Activated CD4-positive, alpha-beta T cell treated with anti-CD3 and anti-CD28 coated beads for 36 hours (primary cell): ENCODE measurements around the gene PCDHGA5. TPM values are rescaled to one million over a fixed set of nuclear protein-coding genes. Genes with fewer than 3 reads are reported as not detected.
"Not testable (repeated sequence)": the region's sequence is repeated elsewhere in the genome, so short reads cannot be mapped to it uniquely, and the experiment has no call there.

Experiments used
- ATAC-seq: fragments of 200-7000 bp; cut with Tn5 transposase; one replicate; pipeline ENCODE4 v1.10.0; 2021; ENCODE audit warnings: mild to moderate bottlenecking, moderate library complexity
- CTCF ChIA-PET: fragments of 350-600 bp; sonication (Branson Sonifier 250); formaldehyde crosslinking; loops from one replicate; lab custom pipeline; 2021; ENCODE audit warnings: antibody characterized with exemption; lab: Charles Lee
- POLR2A ChIA-PET: fragments of 350-600 bp; sonication (Branson Sonifier 250); formaldehyde crosslinking; loops from one replicate; lab custom pipeline; 2021; ENCODE audit warnings: antibody characterized with exemption, inconsistent platforms; lab: Charles Lee
- DNase-seq: peaks from one replicate; pipeline ENCODE4 v3.0.0-alpha.2; 2020
- H3K27ac Mint-ChIP-seq: one replicate; pipeline ENCODE4 v1.8.0; 2021; ENCODE audit warnings: mixed read lengths
- H3K27me3 Mint-ChIP-seq: one replicate; pipeline ENCODE4 v1.8.0; 2021; ENCODE audit warnings: mixed read lengths
- H3K36me3 Mint-ChIP-seq: one replicate; pipeline ENCODE4 v1.8.0; 2021; ENCODE audit warnings: low read depth, mixed read lengths
- H3K4me1 Mint-ChIP-seq: one replicate; pipeline ENCODE4 v1.8.0; 2021; ENCODE audit warnings: mixed read lengths
- H3K4me3 Mint-ChIP-seq: one replicate; pipeline ENCODE4 v1.8.0; 2021; ENCODE audit warnings: mild to moderate bottlenecking, moderate library complexity, mixed read lengths
- H3K9me3 Mint-ChIP-seq: one replicate; pipeline ENCODE4 v1.8.0; 2021; ENCODE audit warnings: low read depth, mixed read lengths
- intact Hi-C, 2 experiments: fragments of 100-400 bp; cut with DNase I in 1 of 2; cut with micrococcal nuclease in 1 of 2; formaldehyde crosslinking; loops; one replicate each; pipeline versions ENCODE4 v1.14.2 to v1.15.1; 2022 to 2024; cut with DNase I, micrococcal nuclease
- total RNA-seq, 2 experiments: library from RNA; stranded (reverse); gene quantifications; one replicate each; pipeline ENCODE4 v1.2.3, GENCODE V29; 2021

Gene PCDHGA5
- total RNA-seq, 2 experiments from 2014 or later = 0.07 to 0.09 TPM

DNA sequence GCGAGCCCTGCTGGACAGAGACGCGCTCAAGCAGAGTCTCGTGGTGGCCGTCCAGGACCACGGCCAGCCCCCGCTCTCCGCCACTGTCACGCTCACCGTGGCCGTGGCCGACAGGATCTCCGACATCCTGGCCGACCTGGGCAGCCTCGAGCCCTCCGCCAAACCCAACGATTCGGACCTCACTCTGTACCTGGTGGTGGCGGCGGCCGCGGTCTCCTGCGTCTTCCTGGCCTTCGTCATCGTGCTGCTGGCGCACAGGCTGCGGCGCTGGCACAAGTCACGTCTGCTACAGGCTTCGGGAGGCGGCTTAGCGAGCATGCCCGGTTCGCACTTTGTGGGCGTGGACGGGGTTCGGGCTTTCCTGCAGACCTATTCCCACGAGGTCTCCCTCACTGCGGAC, 31.4 kb upstream of the PCDHGA5 start:
- peaks cover 28% of the 10 kb centered on the region for H3K9me3 Mint-ChIP-seq
- CTCF ChIA-PET = interaction anchor here (0.8 kb wide), 1 partner anchor 11 kb away, joined by 3 read pairs; the partner anchor contains the start of gene PCDHGA3
- H3K4me3 Mint-ChIP-seq, DNase-seq, H3K27ac Mint-ChIP-seq, intact Hi-C loops, H3K4me1 Mint-ChIP-seq, POLR2A ChIA-PET, ATAC-seq: not testable (repeated sequence)
- H3K36me3 Mint-ChIP-seq = peaks cover 17% of the 10 kb centered on the region
- peaks cover 57% of the 10 kb centered on the region for H3K27me3 Mint-ChIP-seq

DNA sequence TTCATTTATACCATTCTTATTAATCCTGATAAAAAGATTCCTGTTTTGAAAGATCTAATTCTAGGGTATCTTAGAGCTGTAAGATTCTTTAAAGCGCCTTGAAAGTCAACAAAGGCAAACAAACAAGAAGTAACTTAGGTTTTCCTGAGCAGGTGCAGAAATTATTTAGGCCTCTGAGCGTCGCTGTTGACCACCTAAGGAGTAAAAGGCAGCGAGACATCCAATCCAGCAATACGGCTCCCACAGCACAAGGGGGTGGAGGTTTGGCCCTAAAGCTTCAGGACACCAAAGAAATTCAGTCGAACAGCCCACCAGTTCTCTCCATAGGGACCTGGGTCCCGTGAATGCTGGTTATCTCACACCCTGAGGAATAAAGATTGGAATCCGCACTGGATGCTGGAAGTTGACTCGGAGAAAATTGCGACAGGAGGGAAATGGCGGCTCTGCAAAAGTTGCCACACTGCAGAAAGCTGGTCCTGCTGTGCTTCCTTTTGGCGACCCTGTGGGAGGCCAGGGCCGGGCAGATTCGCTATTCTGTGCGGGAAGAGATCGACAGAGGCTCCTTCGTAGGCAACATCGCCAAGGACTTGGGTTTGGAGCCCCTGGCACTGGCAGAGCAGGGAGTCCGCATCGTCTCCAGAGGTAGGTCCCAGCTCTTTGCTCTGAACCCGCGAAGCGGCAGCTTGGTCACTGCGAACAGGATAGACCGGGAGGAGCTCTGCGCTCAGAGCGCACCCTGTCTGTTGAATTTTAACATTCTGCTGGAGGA, 25.2 kb upstream of the PCDHGA5 start, which contains the start of gene PCDHGA2:
Gene PCDHGA2 (plus strand): TSS at position 223 of the 769 bp plus-strand sequence.
- ATAC-seq = no peak
- Mint-ChIP-seq H3K36me3 (peaks cover 22% of the 10 kb centered on the region), H3K27ac (no peak within 1 kb of the TSS), H3K9me3 (peaks cover 46% of the 10 kb centered on the region), H3K4me3 (peak within 1 kb of the TSS; percentile 15), H3K27me3 (peaks cover 65% of the 10 kb centered on the region), H3K4me1 (no peaks in the 10 kb centered on the region)
- DNase-seq = peak; percentile 39
- POLR2A ChIA-PET = no interaction called here
- CTCF ChIA-PET = interaction anchor here (0.6 to 3.4 kb wide), 14 partner anchors 11 to 225 kb away, joined by 3 to 22 read pairs (median 4); partner anchors contain the start of genes PCDHGA10, PCDHGA11, PCDHGA5 and PCDHGA8
- intact Hi-C loops = no loop called here

DNA sequence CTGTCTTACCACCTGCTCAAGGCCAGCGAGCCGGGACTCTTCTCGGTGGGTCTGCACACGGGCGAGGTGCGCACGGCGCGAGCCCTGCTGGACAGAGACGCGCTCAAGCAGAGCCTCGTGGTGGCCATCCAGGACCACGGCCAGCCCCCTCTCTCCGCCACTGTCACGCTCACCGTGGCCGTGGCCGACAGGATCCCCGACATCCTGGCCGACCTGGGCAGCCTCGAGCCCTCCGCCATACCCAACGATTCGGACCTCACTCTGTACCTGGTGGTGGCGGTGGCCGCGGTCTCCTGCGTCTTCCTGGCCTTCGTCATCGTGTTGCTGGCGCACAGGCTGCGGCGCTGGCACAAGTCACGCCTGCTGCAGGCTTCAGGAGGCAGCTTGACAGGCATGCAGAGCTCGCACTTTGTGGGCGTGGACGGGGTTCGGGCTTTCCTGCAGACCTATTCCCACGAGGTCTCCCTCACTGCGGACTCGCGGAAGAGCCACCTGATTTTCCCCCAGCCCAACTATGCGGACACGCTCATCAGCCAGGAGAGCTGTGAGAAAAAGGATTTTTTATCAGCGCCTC, 23.1 kb upstream of the PCDHGA5 start:
- ATAC-seq, H3K4me3 Mint-ChIP-seq, H3K4me1 Mint-ChIP-seq, H3K27ac Mint-ChIP-seq, POLR2A ChIA-PET, DNase-seq: not testable (repeated sequence)
- intact Hi-C loops = loop anchor here in 1 of 2 experiments (10.0 kb wide), 1 partner anchor 236 kb away; the partner anchor contains the start of gene PCDHB3
- Mint-ChIP-seq H3K27me3 (peaks cover 68% of the 10 kb centered on the region), H3K36me3 (peaks cover 31% of the 10 kb centered on the region), H3K9me3 (peaks cover 52% of the 10 kb centered on the region)
- CTCF ChIA-PET = interaction anchor here (3.4 kb wide), 1 partner anchor 13 kb away, joined by 22 read pairs; no protein-coding TSS in a partner anchor

DNA sequence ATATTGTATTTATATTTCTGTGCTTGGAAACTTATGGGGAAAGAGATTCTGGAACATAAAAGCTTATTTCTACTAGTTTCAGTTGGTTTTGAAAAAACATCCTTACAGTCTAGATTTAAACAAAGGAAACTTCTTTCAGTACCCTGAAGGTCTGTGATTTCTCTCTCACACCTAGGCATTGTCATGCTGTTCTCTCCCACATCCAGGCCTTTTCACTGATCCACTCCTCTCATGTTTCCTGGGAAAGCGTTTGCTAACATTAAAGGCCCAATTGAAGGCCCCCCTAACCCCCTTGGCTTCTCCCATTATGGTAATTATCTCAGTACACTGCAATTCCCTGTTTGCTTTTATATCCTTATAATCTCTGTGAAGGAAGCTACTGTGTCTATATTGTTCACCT, 21.2 kb upstream of the PCDHGA5 start:
- CTCF ChIA-PET = interaction anchor here (0.6 to 2.4 kb wide), 4 partner anchors 22 to 642 kb away, joined by 3 to 9 read pairs (median 4); partner anchors contain the start of genes PCDHGA10, TAF7 and ZMAT2
- POLR2A ChIA-PET = no interaction called here
- no peak for ATAC-seq
- Mint-ChIP-seq H3K27ac (no peak overlapping the region), H3K4me3 (no peak overlapping the region), H3K27me3 (peaks cover 65% of the 10 kb centered on the region), H3K9me3 (peaks cover 47% of the 10 kb centered on the region), H3K4me1 (no peaks in the 10 kb centered on the region), H3K36me3 (peaks cover 33% of the 10 kb centered on the region)
- no peak for DNase-seq
- intact Hi-C loops = loop anchor here in 1 of 2 experiments (10.0 kb wide), 1 partner anchor 238 kb away; the partner anchor contains the start of gene PCDHB3

DNA sequence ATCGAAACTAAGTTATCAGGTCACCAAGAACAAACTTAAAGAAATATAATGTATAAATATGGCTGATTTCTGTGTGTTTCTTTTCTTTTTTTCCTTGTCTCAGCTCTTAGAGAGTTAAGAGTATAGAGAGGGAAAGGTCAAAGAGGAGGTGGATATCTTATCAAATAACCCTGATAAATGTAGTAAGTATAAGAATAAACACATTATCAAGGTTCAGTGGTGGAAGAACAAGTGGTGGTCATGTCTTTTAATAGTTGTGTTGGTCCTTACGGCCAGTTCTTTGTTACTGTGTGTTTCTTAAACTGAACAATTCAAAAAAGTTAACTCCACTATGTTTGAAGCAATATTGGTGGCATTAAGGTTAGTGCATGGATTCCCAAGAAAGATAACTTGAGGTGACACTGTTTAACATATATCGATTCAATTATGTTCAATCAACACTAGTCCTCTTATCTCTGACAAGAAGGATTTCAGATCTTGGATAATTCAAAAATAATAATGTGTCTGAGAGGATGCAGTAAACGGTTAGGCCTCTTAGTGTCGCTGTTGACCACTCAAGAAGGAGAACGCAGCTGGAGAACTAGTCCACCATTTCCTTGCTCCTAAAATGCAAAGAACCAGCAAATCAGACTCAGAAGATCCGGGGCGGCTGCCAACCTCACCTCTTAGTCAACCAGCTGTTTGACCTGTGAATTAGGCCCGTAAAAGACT, 20.6 kb upstream of the PCDHGA5 start, which contains the start of gene PCDHGA3:
Gene PCDHGA3 (plus strand): TSS at position 588 of the 711 bp plus-strand sequence. CDS start 205 bp downstream, outside the sequence.
- Mint-ChIP-seq H3K4me1 (no peaks in the 10 kb centered on the region), H3K9me3 (peaks cover 41% of the 10 kb centered on the region), H3K27me3 (peaks cover 62% of the 10 kb centered on the region), H3K36me3 (peaks cover 27% of the 10 kb centered on the region), H3K4me3 (peak within 1 kb of the TSS; percentile 43), H3K27ac (no peak within 1 kb of the TSS)
- ChIA-PET CTCF (interaction anchor here (0.6 to 2.4 kb wide), 12 partner anchors 9 to 195 kb away, joined by 3 to 10 read pairs (median 4); partner anchors contain the start of genes PCDHGA1, PCDHGA10, PCDHGA12 and TAF7), POLR2A (no interaction called here)
- intact Hi-C loops = loop anchor here in 1 of 2 experiments (10.0 kb wide), 1 partner anchor 239 kb away; the partner anchor contains the start of gene PCDHB3
- DNase-seq (peak; percentile 43), ATAC-seq (no peak)

DNA sequence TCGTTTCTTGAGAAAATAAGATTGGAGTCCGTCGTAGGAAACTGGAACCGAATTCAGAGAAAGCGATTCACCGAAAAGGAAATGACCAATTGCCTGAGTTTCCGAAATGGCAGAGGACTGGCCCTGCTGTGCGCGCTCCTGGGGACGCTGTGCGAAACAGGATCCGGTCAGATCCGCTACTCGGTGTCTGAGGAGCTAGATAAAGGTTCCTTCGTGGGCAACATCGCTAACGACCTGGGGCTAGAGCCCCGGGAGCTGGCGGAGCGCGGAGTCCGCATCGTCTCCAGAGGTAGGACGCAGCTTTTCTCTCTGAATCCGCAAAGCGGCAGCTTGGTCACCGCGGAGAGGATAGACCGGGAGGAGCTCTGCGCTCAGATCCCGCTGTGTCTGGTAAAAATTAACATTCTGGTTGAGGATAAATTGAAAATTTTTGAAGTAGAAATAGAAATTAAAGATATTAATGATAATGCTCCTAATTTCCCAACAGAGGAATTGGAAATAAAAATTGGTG, 20.0 kb upstream of the PCDHGA5 start:
- Mint-ChIP-seq H3K27ac (no peak overlapping the region), H3K36me3 (peaks cover 25% of the 10 kb centered on the region), H3K4me1 (no peaks in the 10 kb centered on the region), H3K4me3 (peak overlapping the region; percentile 43), H3K27me3 (peaks cover 61% of the 10 kb centered on the region), H3K9me3 (peaks cover 35% of the 10 kb centered on the region)
- POLR2A ChIA-PET = no interaction called here
- intact Hi-C loops = loop anchor here in 1 of 2 experiments (10.0 kb wide), 1 partner anchor 239 kb away; the partner anchor contains the start of gene PCDHB3
- no peak for DNase-seq
- ATAC-seq = no peak
- CTCF ChIA-PET = interaction anchor here (0.6 to 2.4 kb wide), 14 partner anchors 9 to 642 kb away, joined by 3 to 10 read pairs (median 4); partner anchors contain the start of genes PCDHGA1, PCDHGA10, PCDHGA12 and TAF7

DNA sequence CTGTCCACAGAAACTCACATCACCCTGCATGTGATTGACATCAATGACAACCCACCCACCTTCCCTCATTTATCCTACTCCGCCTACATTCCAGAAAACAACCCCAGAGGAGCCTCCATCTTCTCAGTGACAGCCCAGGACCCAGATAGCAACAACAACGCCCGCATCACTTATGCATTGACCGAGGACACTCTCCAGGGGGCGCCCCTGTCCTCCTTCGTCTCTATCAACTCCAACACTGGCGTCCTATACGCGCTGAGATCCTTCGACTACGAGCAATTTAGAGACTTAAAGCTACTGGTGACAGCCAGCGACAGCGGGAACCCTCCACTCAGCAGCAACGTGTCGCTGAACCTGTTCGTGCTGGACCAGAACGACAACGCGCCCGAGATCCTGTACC, 18.6 kb upstream of the PCDHGA5 start:
- POLR2A ChIA-PET = no interaction called here

DNA sequence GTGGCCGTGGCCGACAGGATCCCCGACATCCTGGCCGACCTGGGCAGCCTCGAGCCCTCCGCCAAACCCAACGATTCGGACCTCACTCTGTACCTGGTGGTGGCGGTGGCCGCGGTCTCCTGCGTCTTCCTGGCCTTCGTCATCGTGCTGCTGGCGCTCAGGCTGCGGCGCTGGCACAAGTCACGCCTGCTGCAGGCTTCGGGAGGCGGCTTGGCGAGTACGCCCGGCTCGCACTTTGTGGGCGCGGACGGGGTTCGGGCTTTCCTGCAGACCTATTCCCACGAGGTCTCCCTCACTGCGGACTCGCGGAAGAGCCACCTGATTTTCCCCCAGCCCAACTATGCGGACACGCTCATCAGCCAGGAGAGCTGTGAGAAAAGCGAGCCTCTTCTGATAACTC, 17.9 kb upstream of the PCDHGA5 start:
- Mint-ChIP-seq H3K27me3 (peaks cover 64% of the 10 kb centered on the region), H3K36me3 (peaks cover 23% of the 10 kb centered on the region), H3K9me3 (peaks cover 31% of the 10 kb centered on the region)
- ATAC-seq, H3K4me3 Mint-ChIP-seq, DNase-seq, H3K27ac Mint-ChIP-seq, H3K4me1 Mint-ChIP-seq, POLR2A ChIA-PET: not testable (repeated sequence)
- CTCF ChIA-PET = interaction anchor here (0.6 kb wide), 1 partner anchor 221 kb away, joined by 4 read pairs; no protein-coding TSS in a partner anchor
- intact Hi-C loops = loop anchor here in 1 of 2 experiments (10.0 kb wide), 1 partner anchor 241 kb away; the partner anchor contains the start of gene PCDHB3

More for the DNA sequence above, 18.6 kb upstream of the PCDHGA5 start:
- H3K4me1 Mint-ChIP-seq = no peaks in the 10 kb centered on the region
- CTCF ChIA-PET = interaction anchor here (2.2 kb wide), 1 partner anchor 15 kb away, joined by 6 read pairs; the partner anchor contains the start of gene PCDHGA1
- ATAC-seq (no peak), DNase-seq (no peak)
- no peak overlapping the region for H3K27ac Mint-ChIP-seq
- peaks cover 23% of the 10 kb centered on the region for H3K36me3 Mint-ChIP-seq
- H3K27me3 Mint-ChIP-seq = peaks cover 60% of the 10 kb centered on the region
- H3K9me3 Mint-ChIP-seq = peaks cover 31% of the 10 kb centered on the region
- intact Hi-C loops = loop anchor here in 1 of 2 experiments (10.0 kb wide), 1 partner anchor 241 kb away; the partner anchor contains the start of gene PCDHB3
- H3K4me3 Mint-ChIP-seq = no peak overlapping the region

DNA sequence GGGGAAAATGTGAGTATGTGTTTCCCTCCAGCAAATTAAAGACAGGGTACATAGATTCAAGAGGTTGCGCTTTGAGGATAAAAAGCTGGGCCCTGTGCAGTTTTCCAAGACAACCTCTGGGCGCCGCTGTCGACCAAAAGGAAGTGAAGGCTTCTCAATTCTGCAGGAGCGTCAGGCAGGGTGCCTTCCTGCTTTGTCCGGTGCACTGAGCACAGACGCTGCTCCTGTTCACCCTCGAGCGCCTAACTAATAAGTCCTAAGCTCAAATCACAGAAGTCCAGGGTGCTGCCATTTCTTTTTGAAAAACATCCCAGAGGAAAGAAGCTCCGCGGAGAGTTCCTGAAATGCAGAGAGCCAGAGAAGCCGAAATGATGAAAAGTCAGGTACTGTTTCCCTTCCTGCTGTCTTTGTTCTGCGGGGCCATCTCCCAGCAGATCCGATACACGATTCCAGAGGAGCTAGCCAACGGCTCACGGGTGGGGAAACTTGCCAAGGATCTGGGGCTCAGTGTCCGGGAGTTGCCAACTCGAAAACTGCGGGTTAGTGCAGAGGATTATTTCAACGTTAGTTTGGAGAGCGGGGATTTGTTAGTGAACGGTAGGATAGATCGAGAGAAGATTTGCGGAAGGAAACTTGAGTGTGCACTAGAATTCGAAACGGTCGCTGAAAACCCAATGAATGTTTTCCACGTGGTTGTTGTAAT, 13.9 kb upstream of the PCDHGA5 start, which contains the start of gene PCDHGB1:
Gene PCDHGB1 (plus strand): TSS at position 183 of the 703 bp plus-strand sequence. CDS start 162 bp downstream, at position 345.
- no peak within 1 kb of the TSS for H3K27ac Mint-ChIP-seq
- intact Hi-C loops = loop anchor here (1.0 to 10.0 kb wide), 2 partner anchors 12 to 245 kb away; partner anchors contain the start of gene PCDHB3 (in 1 of the 2)
- peaks cover 20% of the 10 kb centered on the region for H3K9me3 Mint-ChIP-seq
- ATAC-seq (peak; percentile 71), DNase-seq (peak; percentile 68)
- peaks cover 17% of the 10 kb centered on the region for H3K36me3 Mint-ChIP-seq
- ChIA-PET POLR2A (no interaction called here), CTCF (interaction anchor here (0.7 to 1.6 kb wide), 6 partner anchors 12 to 208 kb away, joined by 3 to 6 read pairs (median 4); partner anchors contain the start of genes PCDHGA10, PCDHGA12, PCDHGA2 and PCDHGB3)
- H3K27me3 Mint-ChIP-seq = peaks cover 63% of the 10 kb centered on the region
- peak within 1 kb of the TSS; percentile 31 for H3K4me3 Mint-ChIP-seq
- H3K4me1 Mint-ChIP-seq = no peaks in the 10 kb centered on the region
